B cell (primary cell): ENCODE measurements around the gene TAS2R50. TPM values are rescaled to one million over a fixed set of nuclear protein-coding genes. Genes with fewer than 3 reads are reported as not detected.
"Not testable (repeated sequence)": the region's sequence is repeated elsewhere in the genome, so short reads cannot be mapped to it uniquely, and the experiment has no call there.

Source experiments
- ATAC-seq: fragments of 200-7000 bp; cut with Tn5 transposase; one replicate; pipeline ENCODE4 v1.10.0; 2021; ENCODE audit warnings: low read depth, mild to moderate bottlenecking, moderate number of reproducible peaks, moderate library complexity
- CTCF ChIA-PET: fragments of 350-600 bp; sonication (Branson Sonifier 250); formaldehyde crosslinking; loops from one replicate; lab custom pipeline; 2021; ENCODE audit warnings: antibody characterized with exemption, inconsistent platforms; lab: Charles Lee
- POLR2A ChIA-PET: fragments of 350-600 bp; sonication (Branson Sonifier 250); formaldehyde crosslinking; loops from one replicate; lab custom pipeline; 2021; ENCODE audit warnings: antibody characterized with exemption; lab: Charles Lee
- DNase-seq: peaks from one replicate; pipeline ENCODE4 v3.0.0; 2013
- H2AFZ ChIP-seq: 2 replicates; pipeline ENCODE4 v1.6.1; 2012; ENCODE audit warnings: mild to moderate bottlenecking, low read depth, low read length; ENCODE audit not compliant: insufficient read depth, poor library complexity, severe bottlenecking
- H3K27ac ChIP-seq, 2 donors: 1 replicate in 1 of 2; 2 replicates in 1 of 2; pipeline ENCODE4 v1.5.1; 2012 to 2013; ENCODE audit warnings: low read length in 2 of 2, mild to moderate bottlenecking in 2 of 2, moderate library complexity in 1 of 2
- H3K27me3 ChIP-seq, 4 experiments: fragments of 200-600 bp in 1 of 4; sonication (generic) in 1 of 4; replicated peaks in 1 of 4; 1 replicate in 2 of 4; 2 replicates in 2 of 4; pipeline versions ENCODE4 v1.6.1 to v1.7.0; 2013 to 2016; ENCODE audit warnings: low read length in 3 of 4, mild to moderate bottlenecking in 2 of 4, mixed read lengths in 1 of 4, moderate library complexity in 1 of 4; ENCODE audit not compliant: insufficient read depth in 4 of 4, control insufficient read depth in 3 of 4; ENCODE audit errors: control extremely low read depth in 1 of 4
- H3K36me3 ChIP-seq, 2 experiments: replicated peaks in 1 of 2; 1 replicate in 1 of 2; 2 replicates in 1 of 2; pipeline versions ENCODE4 v1.6.1 to v1.7.1; 2013; ENCODE audit warnings: low read length in 1 of 2; ENCODE audit not compliant: insufficient read depth in 2 of 2, control insufficient read depth in 1 of 2; ENCODE audit errors: control extremely low read depth in 1 of 2, extremely low read depth in 1 of 2
- H3K4me1 ChIP-seq, 2 donors: fragments of 200-600 bp in 1 of 2; sonication (generic) in 1 of 2; 1 replicate in 1 of 2; 2 replicates in 1 of 2; pipeline versions ENCODE4 v1.5.1 to v1.6.1; 2013 to 2017; ENCODE audit warnings: low read length in 2 of 2; ENCODE audit not compliant: control insufficient read depth in 2 of 2, insufficient read depth in 2 of 2
- H3K4me2 ChIP-seq: replicated peaks from 2 replicates; pipeline ENCODE3; 2012; ENCODE audit warnings: mild to moderate bottlenecking, low read depth, low read length; ENCODE audit not compliant: poor library complexity, severe bottlenecking
- H3K4me3 ChIP-seq, 5 experiments: fragments of 200-600 bp in 1 of 5; sonication (generic) in 1 of 5; 1 replicate in 3 of 5; 2 replicates in 2 of 5; pipeline versions ENCODE4 v1.5.1 to v1.7.0; 2011 to 2016; ENCODE audit warnings: low read length in 4 of 5, mild to moderate bottlenecking in 4 of 5, low read depth in 2 of 5, control low read depth in 1 of 5, moderate library complexity in 1 of 5; ENCODE audit not compliant: insufficient read depth in 1 of 5; ENCODE audit errors: control extremely low read depth in 1 of 5, extremely low read depth in 1 of 5
- H3K79me2 ChIP-seq: fragments of 200-600 bp; sonication (generic); one replicate; pipeline ENCODE4 v1.6.0; 2016; ENCODE audit warnings: low read length; ENCODE audit not compliant: control insufficient read depth, insufficient read depth
- H3K9ac ChIP-seq: fragments of 200-600 bp; sonication (generic); 2 replicates; pipeline ENCODE4 v1.6.1; 2017; ENCODE audit warnings: mild to moderate bottlenecking, low read length, moderate library complexity
- H3K9me3 ChIP-seq, 3 donors: one replicate each; pipeline versions ENCODE4 v1.6.1 to v1.7.1; 2013; ENCODE audit warnings: low read length in 2 of 3; ENCODE audit not compliant: control insufficient read depth in 2 of 3, insufficient read depth in 1 of 3; ENCODE audit errors: control extremely low read depth in 1 of 3
- H4K20me1 ChIP-seq: 2 replicates; pipeline ENCODE4 v1.6.0; 2012; ENCODE audit warnings: mild to moderate bottlenecking, low read length; ENCODE audit not compliant: insufficient read depth, control insufficient read depth, poor library complexity, severe bottlenecking
- H3K27ac Mint-ChIP-seq: one replicate; pipeline ENCODE4 v1.8.0; 2021; ENCODE audit warnings: mixed read lengths
- H3K27me3 Mint-ChIP-seq: one replicate; pipeline ENCODE4 v1.8.0; 2021; ENCODE audit warnings: mixed read lengths
- H3K4me1 Mint-ChIP-seq: one replicate; pipeline ENCODE4 v1.8.0; 2021; ENCODE audit warnings: mixed read lengths
- H3K4me3 Mint-ChIP-seq: one replicate; pipeline ENCODE4 v1.8.0; 2021; ENCODE audit warnings: mixed read lengths
- H3K9me3 Mint-ChIP-seq: one replicate; pipeline ENCODE4 v1.8.0; 2022; ENCODE audit warnings: mixed read lengths; ENCODE audit not compliant: insufficient read depth
- CTCF ChIP-seq: fragments of 200-600 bp; IDR thresholded peaks from one replicate; pipeline ENCODE4 v1.8.0; 2022; ENCODE audit warnings: antibody characterized with exemption, mild to moderate bottlenecking
- EZH2 ChIP-seq: IDR thresholded peaks from 2 replicates; pipeline ENCODE4 v1.6.1; 2012; ENCODE audit warnings: borderline replicate concordance, low read depth, mild to moderate bottlenecking, moderate library complexity, low read length; ENCODE audit not compliant: insufficient read depth, poor library complexity, severe bottlenecking
- WGBS: methylation state at CpG from one replicate; pipeline ENCODE4 v1.1.5; 2013; ENCODE audit warnings: missing lambda C conversion rate; ENCODE audit not compliant: insufficient coverage; 5-methylcytosine and 5-hydroxymethylcytosine counted together
- intact Hi-C: fragments of 100-400 bp; cut with micrococcal nuclease; formaldehyde crosslinking; loops from one replicate; pipeline ENCODE4 v1.10.0; 2022
- polyA minus RNA-seq: library from RNA; depleted of rRNA, polyadenylated mRNA; stranded (reverse); fragments of >200 nt; gene quantifications from 2 replicates; pipeline ENCODE4 v1.2.3, GENCODE V29; 2012
- polyA plus RNA-seq: library from polyadenylated mRNA; depleted of rRNA; stranded (reverse); fragments of >200 nt; gene quantifications from 2 replicates; pipeline ENCODE4 v1.2.3, GENCODE V29; 2012
- total RNA-seq, 2 donors: library from RNA; stranded (reverse); fragments of 120-200 nt in 1 of 2; gene quantifications; 1 replicate in 1 of 2; 2 replicates in 1 of 2; pipeline versions ENCODE4 v1.2.3 to v1.2.4, GENCODE V29; 2013 to 2022

Gene TAS2R50
- 1.9 and 2.0 TPM in 2 replicates for total RNA-seq
- 5.7 TPM for total RNA-seq (2013)
- polyA plus RNA-seq: 0.28 and 0.46 TPM in 2 replicates
- polyA minus RNA-seq: 1.5 and 3.1 TPM in 2 replicates

- H3K27ac ChIP-seq: no peak within 1 kb of the TSS
- H3K9me3 ChIP-seq: peaks cover 0 to 4% (median 0%) of the 10 kb centered on the region in 3 donors
- ChIA-PET CTCF (no interaction called here), POLR2A (no interaction called here)
- H3K4me2 ChIP-seq: no peak within 1 kb of the TSS
- intact Hi-C loops: no loop called here
- H3K4me3 ChIP-seq: no peak within 1 kb of the TSS
- Mint-ChIP-seq H3K4me3 (no peak within 1 kb of the TSS), H3K4me1 (peaks cover 3% of the 10 kb centered on the region), H3K27ac (no peak within 1 kb of the TSS), H3K9me3 (no peaks in the 10 kb centered on the region), H3K27me3 (no peaks in the 10 kb centered on the region)
- no peak for TF ChIP-seq EZH2
- no peak for TF ChIP-seq CTCF
- no peaks in the 10 kb centered on the region for H4K20me1 ChIP-seq
- no peaks in the 10 kb centered on the region for H3K79me2 ChIP-seq
- H3K4me1 ChIP-seq: no peaks in the 10 kb centered on the region
- WGBS: no CpG with 5 or more reads among the region's 2 CpGs
- DNase-seq: no peak
- no peak within 1 kb of the TSS for H3K9ac ChIP-seq
- peaks cover 0 to 4% of the 10 kb centered on the region in 2 experiments for H3K36me3 ChIP-seq
- no peaks in the 10 kb centered on the region for H3K27me3 ChIP-seq
- no peak for ATAC-seq
- H2AFZ ChIP-seq: no peak within 1 kb of the TSS
These were observed at the start of gene TAS2R50 for GRCh38 chr12:10986812-10987211. TSS of gene TAS2R50 (minus strand) at chr12:10986912. CDS start at chr12:10986860, 52 bp downstream.

- H3K27ac Mint-ChIP-seq, H3K4me2 ChIP-seq, H3K9me3 ChIP-seq, intact Hi-C loops, H3K4me1 ChIP-seq, CTCF ChIA-PET, H3K9me3 Mint-ChIP-seq, H3K79me2 ChIP-seq, DNase-seq, ATAC-seq, H3K9ac ChIP-seq, H3K36me3 ChIP-seq, H3K27me3 ChIP-seq, POLR2A ChIA-PET, H3K4me3 Mint-ChIP-seq, H2AFZ ChIP-seq, H4K20me1 ChIP-seq, H3K27ac ChIP-seq, H3K4me3 ChIP-seq, H3K4me1 Mint-ChIP-seq, H3K27me3 Mint-ChIP-seq: not testable (repeated sequence)
- WGBS: no CpG with 5 or more reads among the region's 3 CpGs
These were observed 47.2 kb upstream of the TAS2R50 start for GRCh38 chr12:11033959-11034358.
